GM18868 (cell line): ENCODE measurements around the gene SVBP.

Source experiments
- ATAC-seq: cut with Tn5 transposase; IDR thresholded peaks from one replicate; pipeline ENCODE4 v1.9.1; 2021; ENCODE audit warnings: mild to moderate bottlenecking, moderate library complexity; ENCODE audit not compliant: unreplicated experiment

The SVBP gene

DNA sequence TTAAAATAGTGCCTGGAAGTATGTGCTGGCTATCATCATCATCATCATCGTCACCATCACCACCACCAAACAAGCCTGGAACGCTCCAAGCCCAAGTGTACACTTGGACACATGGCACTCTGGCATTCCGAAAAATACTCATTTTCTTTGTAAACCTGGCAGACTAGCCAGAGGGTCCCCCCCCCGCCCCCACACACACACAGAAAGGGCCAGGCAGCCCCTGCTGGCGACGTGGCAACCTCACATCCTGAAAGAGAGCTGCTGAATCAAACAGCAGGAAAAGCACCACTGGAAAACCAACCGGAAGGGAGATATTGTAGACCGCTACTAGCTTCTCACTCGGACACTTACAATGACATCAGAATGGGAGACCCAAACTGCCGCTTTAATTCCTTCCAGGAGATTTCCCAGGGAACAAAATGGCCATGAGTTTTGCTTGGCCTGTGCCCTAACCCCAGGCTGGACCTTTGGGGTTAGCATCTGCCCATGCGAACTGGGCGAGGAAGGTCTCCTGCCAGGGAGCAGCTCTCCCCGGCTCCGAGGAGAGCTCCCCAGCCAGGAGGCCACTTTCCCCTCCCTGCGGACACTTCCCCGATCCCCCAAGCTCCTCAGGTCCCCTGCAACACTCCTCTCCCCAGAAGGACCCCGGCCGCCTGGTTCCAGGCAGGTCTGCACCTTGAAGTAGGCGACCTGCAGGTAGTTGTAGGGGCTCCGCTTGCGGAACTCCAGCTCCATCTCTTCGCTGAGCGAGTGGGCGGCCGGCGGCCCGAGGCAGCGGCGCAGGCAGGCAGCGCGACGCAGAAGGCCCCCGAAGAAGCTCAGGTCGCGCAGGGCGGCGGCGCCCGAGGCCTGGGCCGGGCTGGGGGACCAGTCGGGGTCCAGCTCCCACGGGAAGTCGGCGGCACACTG lies 51.1 kb downstream of the SVBP start:
- peak; percentile 17 for ATAC-seq

DNA sequence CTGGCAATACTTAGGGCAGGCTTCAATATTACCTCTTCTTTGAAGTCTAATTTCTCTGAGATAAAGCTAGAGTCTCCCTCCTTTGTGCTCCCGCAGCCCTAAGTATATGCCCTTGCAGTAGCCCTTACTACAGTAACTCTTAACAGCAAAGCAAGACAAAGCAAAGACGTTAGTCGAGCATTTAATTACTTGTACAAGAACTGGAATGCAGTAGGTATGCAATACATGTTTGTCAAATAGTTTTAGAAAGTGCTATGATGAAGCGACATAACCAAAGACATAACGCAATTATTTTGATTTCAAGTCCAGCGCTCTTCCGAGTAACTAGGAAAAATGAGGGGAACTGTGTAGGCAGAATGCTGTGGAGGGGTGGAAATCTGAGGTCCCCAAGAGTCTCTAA lies 51.9 kb downstream of the SVBP start:
- no peak for ATAC-seq

DNA sequence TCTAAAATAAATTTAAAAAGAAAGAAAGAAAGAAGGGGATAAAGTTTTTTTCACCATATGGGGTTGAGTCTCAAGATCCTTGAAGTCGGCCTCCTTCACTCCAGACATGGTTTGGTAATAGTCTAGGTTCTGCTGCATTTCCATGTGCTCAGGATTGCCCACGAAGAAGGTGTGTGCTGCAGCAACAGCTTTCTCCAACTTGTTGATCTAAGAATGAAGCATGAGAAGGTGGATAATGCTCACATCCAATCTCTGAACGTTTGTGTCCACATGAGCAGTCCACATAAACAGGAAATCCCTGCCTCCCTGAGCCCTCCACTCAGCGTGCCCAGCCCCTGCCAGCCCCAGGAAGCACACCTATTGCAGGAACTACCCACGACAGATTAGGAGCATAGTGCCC lies 54.9 kb downstream of the SVBP start:
- ATAC-seq: no peak

DNA sequence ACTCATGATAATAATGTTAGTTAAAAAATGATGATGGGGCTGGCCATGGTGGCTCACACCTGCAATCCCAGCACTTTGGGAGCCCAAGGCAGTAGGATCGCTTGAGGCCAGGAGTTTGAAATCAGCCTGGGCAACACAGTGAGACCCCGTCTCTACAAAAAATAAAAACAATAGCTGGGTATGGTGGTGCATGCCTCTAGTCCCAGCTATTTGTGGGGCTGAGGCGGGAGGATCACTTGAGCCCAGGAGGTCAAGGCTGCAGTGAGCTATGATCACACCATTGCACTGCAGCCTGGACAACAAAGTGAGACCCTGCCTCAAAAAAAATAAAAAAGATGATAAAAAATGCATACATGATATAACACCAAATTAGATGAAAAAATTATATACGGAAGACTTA lies 55.6 kb downstream of the SVBP start:
- ATAC-seq: no peak

DNA sequence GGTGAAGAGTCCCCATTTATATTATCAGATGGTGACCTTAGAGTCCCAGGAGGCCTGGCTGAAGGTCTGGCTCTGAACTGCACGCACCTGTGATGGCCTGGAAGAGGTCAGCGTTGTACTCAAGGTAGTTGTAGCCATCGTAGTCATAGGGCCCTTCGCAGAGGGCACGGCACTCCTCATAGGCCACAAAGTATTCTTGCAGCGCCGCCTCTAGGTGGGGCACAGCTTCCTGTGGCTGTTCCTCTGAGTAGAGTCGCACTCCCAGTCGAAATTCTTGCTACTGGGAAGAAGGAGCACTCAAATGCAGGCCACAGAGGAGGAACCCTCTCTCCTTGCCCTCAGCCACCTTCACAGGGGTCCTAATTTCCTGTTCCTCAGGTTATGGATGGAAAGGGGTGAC lies 58.1 kb downstream of the SVBP start:
- ATAC-seq: no peak

DNA sequence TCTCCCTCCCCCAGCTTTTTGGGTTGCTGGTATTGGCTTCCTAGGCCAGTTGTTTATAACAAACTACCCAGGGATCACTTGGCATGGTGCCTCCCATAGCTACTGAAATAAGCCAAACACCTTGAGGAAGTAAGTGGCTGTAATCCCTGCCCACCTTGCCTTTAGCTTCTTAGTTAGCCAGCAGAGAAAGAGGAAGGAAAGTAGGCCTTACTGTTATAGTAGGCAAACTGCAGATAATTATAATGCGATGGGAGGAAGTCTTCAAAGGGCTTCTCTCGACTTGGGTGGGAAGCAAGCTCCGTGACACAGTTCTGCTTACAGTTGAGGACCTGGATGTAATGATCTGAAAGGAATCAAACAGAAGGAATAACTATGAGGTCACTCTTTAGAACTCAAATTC lies 58.6 kb downstream of the SVBP start:
- ATAC-seq: no peak

DNA sequence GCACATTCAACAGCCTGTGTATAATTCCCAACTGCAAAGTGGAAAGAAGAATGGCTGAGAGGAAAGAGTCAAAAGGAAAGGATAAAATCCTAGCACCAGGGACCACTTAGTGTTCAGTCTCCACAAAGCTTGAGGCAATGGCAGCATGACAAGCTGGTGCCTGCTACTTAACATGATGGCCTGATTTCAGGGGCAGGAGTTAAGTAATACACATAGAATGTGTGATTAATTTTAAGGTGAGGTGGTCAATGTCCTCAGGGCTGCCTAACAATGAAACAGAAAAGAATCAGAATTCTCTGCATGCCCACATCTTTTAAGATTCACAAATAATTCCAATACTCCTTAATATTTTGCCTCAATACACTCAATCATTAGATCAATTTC lies 59.3 kb downstream of the SVBP start:
- ATAC-seq: no peak
